ENCODE measurements around the gene PDE11A. TPM values are rescaled to one million over a fixed set of nuclear protein-coding genes. Genes with fewer than 3 reads are reported as not detected.

Gene PDE11A
- total and polyA plus RNA-seq, 2 of the 8 experiments (the other 6 are each of a cell fraction or from before 2014, with no cell fraction given): 0.19 to 0.23 TPM

DNA sequence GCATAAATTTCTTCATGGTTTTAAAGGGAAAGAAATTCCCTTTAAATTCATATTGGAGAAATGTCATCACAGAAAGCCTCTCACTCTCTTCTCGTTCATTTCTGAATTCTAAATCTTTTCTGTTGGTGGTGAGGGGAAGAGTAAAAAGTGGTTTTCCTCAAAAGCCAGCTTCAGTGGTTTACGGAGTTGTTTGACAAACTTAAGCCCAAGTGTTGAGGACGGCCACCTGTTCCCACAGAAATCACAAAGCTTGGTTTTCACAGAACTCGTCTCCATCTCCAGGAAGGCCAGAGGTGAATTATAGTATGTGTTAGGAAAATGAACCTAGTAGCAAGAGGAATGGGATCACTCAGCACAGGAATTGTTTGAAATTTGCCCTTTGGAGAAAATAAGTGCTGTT lies 316.2 kb downstream of the PDE11A start:
- Histone ChIP-seq H3K4me3 (ENCODE audit: extremely low read depth in 1 of 4, insufficient read depth in 2 of 4, low read depth in 3 of 4, low read length in 4 of 4) (no peak overlapping the region), H3K79me1 (ENCODE audit: low read depth, low read length) (no peaks in the 10 kb centered on the region), H3K56ac (replicated peaks; ENCODE audit: insufficient read length, low read depth, low read length) (no peak overlapping the region), H2BK12ac (ENCODE audit: low read depth, low read length) (no peak overlapping the region), H3K36me3 (ENCODE audit: control insufficient read depth in 2 of 4, insufficient read depth in 4 of 4, low read length in 3 of 4) (no peaks in the 10 kb centered on the region), H3K23me2 (ENCODE audit: low read depth, low read length) (no peaks in the 10 kb centered on the region), H2BK15ac (ENCODE audit: low read length) (no peak overlapping the region), H2AK5ac (ENCODE audit: low read depth, low read length) (no peak overlapping the region), H3K23ac (ENCODE audit: insufficient read length) (no peak overlapping the region), H2BK120ac (replicated peaks; ENCODE audit: low read depth, low read length) (no peak overlapping the region), H3K9ac (replicated peaks in 1 of 4; ENCODE audit: extremely low read depth in 1 of 4, low read depth in 3 of 4, low read length in 3 of 4) (no peak overlapping the region), H3K4me1 (replicated peaks in 1 of 4; ENCODE audit: control insufficient read depth in 3 of 4, insufficient read depth in 4 of 4, low read length in 3 of 4) (peaks cover 0 to 5% (median 4%) of the 10 kb centered on the region in 4 experiments; a peak in 4 of 7 replicates), H3K9me3 (ENCODE audit: insufficient read depth in 2 of 2, low read depth in 1 of 2, low read length in 1 of 2) (no peaks in the 10 kb centered on the region), H4K5ac (ENCODE audit: insufficient read length, low read depth, low read length) (no peak overlapping the region), H3K18ac (ENCODE audit: extremely low read depth, low read length) (no peak overlapping the region), H2BK20ac (ENCODE audit: low read length) (no peak overlapping the region), H3K27ac (ENCODE audit: low read depth, low read length) (no peak overlapping the region), H3K79me2 (ENCODE audit: control insufficient read depth in 1 of 2, insufficient read depth in 2 of 2, low read length in 2 of 2) (no peaks in the 10 kb centered on the region), H3K4ac (replicated peaks; ENCODE audit: insufficient read length, low read depth, low read length) (no peak overlapping the region), H4K8ac (ENCODE audit: extremely low read depth, insufficient read depth, low read length) (no peak overlapping the region), H3K4me2 (ENCODE audit: insufficient read depth in 1 of 2, low read depth in 2 of 2, low read length in 2 of 2) (no peak overlapping the region), H2BK5ac (ENCODE audit: low read depth, low read length) (no peak overlapping the region), H4K91ac (replicated peaks; ENCODE audit: insufficient read length, low read length) (no peak overlapping the region), H3K14ac (ENCODE audit: insufficient read length) (no peak overlapping the region), H3K27me3 (replicated peaks in 1 of 4; ENCODE audit: control insufficient read depth in 3 of 4, extremely low read depth in 1 of 4, insufficient read depth in 3 of 4, low read length in 3 of 4) (no peaks in the 10 kb centered on the region), H4K20me1 (replicated peaks in 1 of 2; ENCODE audit: control insufficient read depth in 1 of 2, insufficient read depth in 2 of 2, low read length in 2 of 2) (no peaks in the 10 kb centered on the region), H2AFZ (ENCODE audit: low read length) (no peak overlapping the region)
- TF ChIP-seq NANOG (IDR thresholded peaks at IDR 0.05; ENCODE audit: insufficient read depth, low read depth, low read length, poor library complexity, severe bottlenecking) (no peak), GABPA (IDR thresholded peaks at IDR 0.05; ENCODE audit: borderline replicate concordance, insufficient read depth, low read length) (no peak), POLR2AphosphoS5 (IDR thresholded peaks at IDR 0.05; ENCODE audit: low read depth, low read length) (no peak), RNF2 (IDR thresholded peaks at IDR 0.05; ENCODE audit: borderline replicate concordance, low read depth, low read length, missing control alignments, poor library complexity, severe bottlenecking) (no peak), JUN (IDR thresholded peaks at IDR 0.05; ENCODE audit: low read depth, low read length) (no peak), CTBP2 (IDR thresholded peaks at IDR 0.05; ENCODE audit: borderline replicate concordance, insufficient read depth, insufficient read length, low read length) (no peak), CBX8 (IDR thresholded peaks at IDR 0.05; ENCODE audit: borderline replicate concordance, low read depth, low read length) (no peak), TBP (IDR thresholded peaks at IDR 0.05; ENCODE audit: low read depth, low read length) (no peak), CEBPB (IDR thresholded peaks at IDR 0.05; ENCODE audit: low read depth, low read length) (no peak), RBBP5 (IDR thresholded peaks at IDR 0.05; ENCODE audit: borderline replicate concordance, low read depth, low read length) (no peak), SAP30 (IDR thresholded peaks at IDR 0.05; ENCODE audit: insufficient read depth, insufficient replicate concordance, low read length) (no peak)
- CTCF ChIA-PET (ENCODE audit: partially characterized antibody): interaction anchor here (0.8 to 1.3 kb wide), 3 partner anchors 16 to 99 kb away, joined by 3 read pairs; no protein-coding TSS in a partner anchor
- FAIRE-seq (no peak), DNase-seq (ENCODE audit: low read depth in 1 of 2, low spot score in 2 of 2) (no peak)
- POLR2A ChIA-PET (ENCODE audit: partially characterized antibody): no interaction called here
- WGBS, 2 experiments (ENCODE audit: extremely low coverage in 1 of 2, insufficient coverage in 1 of 2, insufficient read length in 1 of 2, insufficient replicate concordance in 2 of 2, low coverage in 1 of 2, low lambda C conversion rate in 2 of 2, missing lambda C conversion rate in 1 of 2): 87% methylated on average over 4 of the region's 4 CpGs; no CpG with 5 or more reads in 1 of the 2 experiments

Data from H1 (cell line).